ENCODE data around the gene ADNP2.

ADNP2 gene

GRCh38 chr18:80108739-80109675 is at the start of gene ADNP2:
ADNP2 (plus strand) TSS chr18:80109262; CDS start chr18:80117543, 8,281 bp downstream.
- peak; percentile 77 for DNase-seq (ENCODE audit: low read depth)

GRCh38 chr18:80059945-80060344 is 49.1 kb upstream of the ADNP2 start:
- no peak for DNase-seq (ENCODE audit: low read depth)

GRCh38 chr18:80065705-80066104 is 43.4 kb upstream of the ADNP2 start:
- no peak for DNase-seq (ENCODE audit: low read depth)

- no peak for DNase-seq (ENCODE audit: low read depth)
These were observed 41.7 kb upstream of the ADNP2 start for GRCh38 chr18:80067321-80067720.

GRCh38 chr18:80067897-80068296 is 41.2 kb upstream of the ADNP2 start:
- DNase-seq (ENCODE audit: low read depth) = no peak

- DNase-seq (ENCODE audit: low read depth) = no peak
These were observed 40.3 kb upstream of the ADNP2 start for GRCh38 chr18:80068571-80069272.

GRCh38 chr18:80070825-80071224 is 38.2 kb upstream of the ADNP2 start:
- DNase-seq (ENCODE audit: low read depth) = no peak

GRCh38 chr18:80074183-80074582 is 34.9 kb upstream of the ADNP2 start:
- no peak for DNase-seq (ENCODE audit: low read depth)

- no peak for DNase-seq (ENCODE audit: low read depth)
These were observed 34.4 kb upstream of the ADNP2 start for GRCh38 chr18:80074697-80075096.

GRCh38 chr18:80075940-80076339 is 33.1 kb upstream of the ADNP2 start:
- no peak for DNase-seq (ENCODE audit: low read depth)

- no peak for DNase-seq (ENCODE audit: low read depth)
These were observed 32.7 kb upstream of the ADNP2 start for GRCh38 chr18:80076379-80076778.

- DNase-seq (ENCODE audit: low read depth) = no peak
These were observed 31.2 kb upstream of the ADNP2 start for GRCh38 chr18:80077873-80078272.

- DNase-seq (ENCODE audit: low read depth) = no peak
These were observed 22.8 kb upstream of the ADNP2 start for GRCh38 chr18:80086281-80086680.

- no peak for DNase-seq (ENCODE audit: low read depth)
These were observed 21.0 kb upstream of the ADNP2 start for GRCh38 chr18:80088036-80088435.

GRCh38 chr18:80088823-80089222 is 20.2 kb upstream of the ADNP2 start:
- no peak for DNase-seq (ENCODE audit: low read depth)

- DNase-seq (ENCODE audit: low read depth) = no peak
These were observed 13.6 kb upstream of the ADNP2 start for GRCh38 chr18:80095414-80095813.

- no peak for DNase-seq (ENCODE audit: low read depth)
These were observed 13.0 kb upstream of the ADNP2 start for GRCh38 chr18:80096032-80096565.

GRCh38 chr18:80097201-80097600 is 11.9 kb upstream of the ADNP2 start:
- DNase-seq (ENCODE audit: low read depth) = no peak

GRCh38 chr18:80103231-80103630 is 5.8 kb upstream of the ADNP2 start:
- no peak for DNase-seq (ENCODE audit: low read depth)

GRCh38 chr18:80104364-80104779 is 4.7 kb upstream of the ADNP2 start:
- no peak for DNase-seq (ENCODE audit: low read depth)

- DNase-seq (ENCODE audit: low read depth) = no peak
These were observed 3.5 kb upstream of the ADNP2 start for GRCh38 chr18:80105369-80106167.

GRCh38 chr18:80106482-80107051 is 2.5 kb upstream of the ADNP2 start:
- no peak for DNase-seq (ENCODE audit: low read depth)
